ENCODE data around the gene BCL7A. TPM values are rescaled to one million over a fixed set of nuclear protein-coding genes. Genes with fewer than 3 reads are reported as not detected.
A peak's percentile ranks its signal among the peaks of the same experiment; 100 is the strongest.

BCL7A gene
- total RNA-seq, 1 donor from 2014 or later: 15.1 TPM

GRCh38 chr12:122063694-122064024, 42.0 kb downstream of the BCL7A start:
- DNase-seq: no peak
- intact Hi-C loops (cut with DNase I): no loop called here
- no peak for ATAC-seq (ENCODE audit: poor library complexity)

GRCh38 chr12:122064025-122064777, 42.5 kb downstream of the BCL7A start:
- DNase-seq: peak; percentile 92
- intact Hi-C loops (cut with DNase I): no loop called here
- ATAC-seq (ENCODE audit: poor library complexity): peak; percentile 87

DNA sequence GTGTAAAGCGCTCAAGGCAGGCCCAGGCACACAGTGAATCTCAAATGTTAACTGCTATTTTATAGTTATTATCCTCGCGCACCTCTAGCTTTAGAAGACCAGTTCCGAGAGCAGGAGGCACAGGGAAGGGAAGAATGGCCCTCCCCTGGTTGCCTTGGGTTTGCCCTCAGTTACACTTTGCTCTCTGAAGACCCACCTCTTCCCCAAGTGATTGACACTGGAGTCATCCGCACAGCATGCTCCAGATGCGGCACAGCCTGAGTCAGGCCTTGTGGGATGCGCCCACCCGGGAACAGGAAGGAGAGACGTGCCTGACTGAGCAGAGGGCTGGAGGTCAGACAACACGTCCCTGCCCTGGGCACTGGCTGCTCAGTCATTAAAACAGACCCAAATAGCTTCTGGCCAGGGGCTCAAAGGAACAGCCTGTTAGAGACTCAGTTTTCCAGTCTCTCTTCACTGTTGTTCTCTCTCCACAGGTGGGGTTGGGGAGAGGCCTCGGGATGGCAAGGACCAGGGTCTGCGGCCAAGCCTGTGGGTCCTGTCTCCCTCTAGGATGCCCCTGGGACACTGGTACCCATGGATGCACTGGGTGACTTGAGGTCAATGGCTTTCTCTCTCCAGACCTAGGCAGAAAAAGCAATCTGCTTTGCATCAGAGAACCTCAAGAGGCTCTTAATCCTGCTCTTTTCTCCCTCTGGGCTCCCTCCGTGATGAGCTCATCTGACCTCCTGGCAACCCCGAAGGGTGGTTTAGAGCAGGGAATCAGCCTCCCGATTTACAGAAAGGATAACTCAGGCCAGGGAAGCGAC, 43.3 kb downstream of the BCL7A start:
- intact Hi-C loops (cut with DNase I): no loop called here
- ATAC-seq (ENCODE audit: poor library complexity): peak; percentile 35
- DNase-seq: peak; percentile 74

DNA sequence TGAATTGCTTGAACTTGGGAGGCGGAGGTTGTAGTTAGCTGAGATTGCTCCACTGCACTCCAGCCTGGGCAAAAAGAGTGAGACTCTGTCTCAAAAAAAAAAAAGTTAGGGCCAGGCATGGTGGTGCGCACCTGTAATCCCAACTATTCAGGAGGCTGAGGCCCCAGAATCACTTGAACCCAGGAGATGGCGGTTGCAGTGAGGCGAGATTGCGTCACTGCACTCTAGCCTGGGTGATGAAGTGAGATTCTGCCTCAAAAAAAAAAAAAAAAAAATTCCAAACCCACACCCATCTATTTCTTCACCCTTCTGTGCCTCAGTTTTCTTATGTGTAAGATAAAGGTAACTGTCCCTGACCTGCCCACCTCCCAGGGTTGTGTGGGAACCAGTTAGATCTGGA, 45.9 kb downstream of the BCL7A start:
- DNase-seq (no peak), ATAC-seq (ENCODE audit: poor library complexity) (no peak)
- intact Hi-C loops (cut with DNase I): no loop called here

- DNase-seq (no peak), ATAC-seq (ENCODE audit: poor library complexity) (no peak)
- intact Hi-C loops (cut with DNase I): no loop called here
Observed at GRCh38 chr12:122067966-122068365, 46.3 kb downstream of the BCL7A start.

GRCh38 chr12:122072031-122072970, 50.6 kb downstream of the BCL7A start:
- intact Hi-C loops (cut with DNase I): no loop called here
- DNase-seq: peak; percentile 64

DNA sequence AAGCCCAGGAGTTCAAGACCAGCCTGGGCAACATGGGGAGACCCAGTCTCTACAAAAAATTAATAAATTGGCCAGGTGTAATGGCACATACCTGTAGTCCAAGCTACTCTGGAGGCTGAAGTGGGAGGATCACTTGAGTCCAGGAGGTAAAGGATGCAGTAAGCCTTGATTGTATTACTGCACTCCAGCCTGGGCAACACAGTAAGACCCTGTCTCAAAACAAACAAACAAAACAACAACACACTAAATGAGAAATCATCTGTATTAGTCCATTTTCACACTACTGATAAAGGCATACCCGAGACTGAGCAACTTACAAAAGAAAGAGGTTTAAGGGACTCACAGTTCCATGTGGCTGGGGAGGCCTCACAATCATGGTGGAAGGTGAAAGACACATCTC, 52.1 kb downstream of the BCL7A start:
- DNase-seq (no peak), ATAC-seq (ENCODE audit: poor library complexity) (no peak)
- intact Hi-C loops (cut with DNase I): no loop called here

More at GRCh38 chr12:122072031-122072970, 50.6 kb downstream of the BCL7A start:
- ATAC-seq (ENCODE audit: poor library complexity): peak; percentile 89

GRCh38 chr12:122076743-122077495, 55.2 kb downstream of the BCL7A start:
- DNase-seq (peak; percentile 50), ATAC-seq (ENCODE audit: poor library complexity) (no peak)
- intact Hi-C loops (cut with DNase I): no loop called here

- intact Hi-C loops (cut with DNase I): no loop called here
- DNase-seq (peak; percentile 97), ATAC-seq (ENCODE audit: poor library complexity) (peak; percentile 88)
Observed at GRCh38 chr12:122078141-122079032, 56.7 kb downstream of the BCL7A start, which contains the start of gene MLXIP. TSS of gene MLXIP (plus strand) at chr12:122078756. CDS start at chr12:122078854, 98 bp downstream.

GRCh38 chr12:122079033-122079531, 57.4 kb downstream of the BCL7A start:
- DNase-seq: peak; percentile 53
- intact Hi-C loops (cut with DNase I): no loop called here
- ATAC-seq (ENCODE audit: poor library complexity): no peak

- DNase-seq (peak; percentile 41), ATAC-seq (ENCODE audit: poor library complexity) (no peak)
- intact Hi-C loops (cut with DNase I): no loop called here
Observed at GRCh38 chr12:122079532-122080081, 57.9 kb downstream of the BCL7A start.

DNA sequence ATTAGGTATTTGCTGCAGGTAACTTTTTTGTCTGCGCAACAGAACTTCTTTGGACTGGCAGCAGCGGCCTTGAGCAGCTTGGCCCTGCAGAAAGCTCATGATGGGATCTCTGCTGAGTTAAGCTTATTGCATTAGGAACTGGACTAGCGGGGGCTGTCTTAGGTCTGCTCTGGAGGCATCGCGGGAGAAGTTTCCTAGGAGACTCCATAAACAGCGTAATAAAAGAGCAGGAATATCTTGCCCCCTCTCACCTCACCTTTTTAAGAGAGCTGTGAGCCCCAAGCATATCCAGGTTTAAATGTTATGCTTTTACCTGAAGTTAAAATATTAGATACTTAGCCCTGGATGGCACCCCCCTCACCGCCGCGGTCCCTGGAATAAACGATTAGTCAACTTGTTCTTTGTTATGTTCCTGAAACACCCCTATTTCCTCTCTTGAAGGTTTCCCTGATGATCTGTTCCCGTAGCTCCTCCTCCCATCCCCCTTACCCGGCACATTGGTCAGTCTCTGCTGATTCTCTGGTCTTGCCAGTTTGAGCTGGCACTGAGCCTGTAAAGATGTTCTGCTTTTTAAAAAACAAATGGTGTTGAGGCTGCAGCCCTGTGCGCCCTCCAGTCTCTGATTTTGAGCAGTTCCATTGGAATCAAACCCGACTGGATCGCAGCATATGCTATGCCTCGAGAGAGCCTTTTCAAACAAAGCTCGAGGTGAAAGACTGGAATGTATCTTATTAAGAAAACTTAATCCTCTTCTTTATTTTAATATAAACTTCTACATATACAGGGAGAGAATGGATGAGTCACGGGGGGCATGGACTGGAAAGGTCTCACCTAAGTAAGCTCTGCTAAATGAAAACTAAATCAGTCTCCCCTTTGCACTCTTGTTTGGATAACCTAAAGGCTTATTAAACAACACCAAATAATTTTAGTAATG, 58.7 kb downstream of the BCL7A start:
- peak; percentile 67 for DNase-seq
- intact Hi-C loops (cut with DNase I): no loop called here
- ATAC-seq (ENCODE audit: poor library complexity): peak; percentile 22

GRCh38 chr12:122081083-122081696, 59.5 kb downstream of the BCL7A start:
- ATAC-seq (ENCODE audit: poor library complexity) (no peak), DNase-seq (peak; percentile 40)
- intact Hi-C loops (cut with DNase I): no loop called here

DNA sequence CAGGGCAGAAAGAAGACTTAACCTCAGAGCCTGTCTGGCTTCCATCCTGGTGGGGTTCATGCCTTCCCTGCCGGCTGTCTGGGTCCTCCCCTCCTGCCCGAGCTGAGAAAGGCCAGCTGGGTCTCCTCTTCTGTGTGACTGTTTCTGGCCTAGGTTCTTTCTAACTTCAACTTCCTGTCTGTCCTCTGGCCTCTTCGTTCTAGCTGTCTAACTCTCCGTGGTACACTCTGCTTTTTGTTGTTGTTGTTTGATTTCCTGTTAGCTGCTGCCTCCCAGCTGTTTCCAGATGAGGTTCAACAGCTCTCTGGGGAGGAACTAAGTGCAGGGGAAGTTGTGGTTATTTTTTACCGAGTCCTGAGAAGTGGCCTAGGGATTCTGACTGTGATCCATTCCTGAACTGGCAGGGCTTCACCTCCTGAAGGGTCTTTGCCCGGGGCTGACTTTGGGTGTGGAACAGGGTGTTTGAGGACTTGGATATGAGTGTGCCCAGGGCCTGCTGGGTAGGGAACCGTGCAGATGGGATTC, 60.1 kb downstream of the BCL7A start:
- peak; percentile 81 for DNase-seq
- intact Hi-C loops (cut with DNase I): no loop called here
- ATAC-seq (ENCODE audit: poor library complexity): peak; percentile 56
